RWPE1 (cell line): Measurements from ENCODE around the gene MAP1B.

ENCODE experiments used
- CTCF ChIA-PET: fragments of 350-600 bp; sonication (Branson Sonifier 250); formaldehyde crosslinking; extraction: SDS; loops from one replicate; lab custom pipeline; 2021; lab: Yijun Ruan, JAX
- POLR2A ChIA-PET: fragments of 400-600 bp; formaldehyde crosslinking; extraction: SDS; loops from one replicate; lab custom pipeline; 2020; ENCODE audit warnings: antibody characterized with exemption; ENCODE audit not compliant: low non-redundant PET; lab: Yijun Ruan, JAX
- DNase-seq: peaks from one replicate; pipeline ENCODE4 v3.0.0; 2012; ENCODE audit warnings: low spot score
- H3K27ac ChIP-seq: fragments of 450-650 bp; 2 replicates; pipeline ENCODE4 v1.5.1; 2017
- CTCF ChIP-seq: fragments of 450-650 bp; conservative IDR thresholded peaks from 2 replicates; pipeline ENCODE4 v1.5.1; 2017; ENCODE audit warnings: low read depth, mild to moderate bottlenecking

MAP1B gene

DNA sequence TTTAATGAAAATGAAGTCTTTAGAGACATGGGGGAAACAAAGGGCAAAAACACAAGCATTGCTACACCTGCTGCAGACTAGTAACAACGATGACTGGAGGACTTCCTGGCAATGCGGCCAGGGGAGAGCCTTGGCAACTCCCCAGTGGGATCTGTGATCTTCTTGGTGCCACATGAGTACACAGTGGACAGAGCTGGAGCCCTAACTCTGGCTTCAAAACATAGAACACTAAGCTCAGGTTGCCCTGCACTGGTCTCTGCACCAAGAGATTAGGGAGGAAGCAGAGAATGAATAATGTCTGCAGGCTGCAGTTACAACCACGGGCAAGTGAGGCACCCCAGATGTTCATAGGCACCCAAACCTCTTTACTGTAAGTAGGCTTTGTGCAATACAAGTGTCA is 121.7 kb downstream of the MAP1B start:
- DNase-seq, result no peak
- no peak overlapping the region for H3K27ac ChIP-seq
- POLR2A ChIA-PET, result interaction anchor here (0.7 kb wide), 1 partner anchor 96 kb away, joined by 3 read pairs; no protein-coding TSS in a partner anchor
- CTCF ChIA-PET, result no interaction called here
- TF ChIP-seq CTCF, result no peak

DNA sequence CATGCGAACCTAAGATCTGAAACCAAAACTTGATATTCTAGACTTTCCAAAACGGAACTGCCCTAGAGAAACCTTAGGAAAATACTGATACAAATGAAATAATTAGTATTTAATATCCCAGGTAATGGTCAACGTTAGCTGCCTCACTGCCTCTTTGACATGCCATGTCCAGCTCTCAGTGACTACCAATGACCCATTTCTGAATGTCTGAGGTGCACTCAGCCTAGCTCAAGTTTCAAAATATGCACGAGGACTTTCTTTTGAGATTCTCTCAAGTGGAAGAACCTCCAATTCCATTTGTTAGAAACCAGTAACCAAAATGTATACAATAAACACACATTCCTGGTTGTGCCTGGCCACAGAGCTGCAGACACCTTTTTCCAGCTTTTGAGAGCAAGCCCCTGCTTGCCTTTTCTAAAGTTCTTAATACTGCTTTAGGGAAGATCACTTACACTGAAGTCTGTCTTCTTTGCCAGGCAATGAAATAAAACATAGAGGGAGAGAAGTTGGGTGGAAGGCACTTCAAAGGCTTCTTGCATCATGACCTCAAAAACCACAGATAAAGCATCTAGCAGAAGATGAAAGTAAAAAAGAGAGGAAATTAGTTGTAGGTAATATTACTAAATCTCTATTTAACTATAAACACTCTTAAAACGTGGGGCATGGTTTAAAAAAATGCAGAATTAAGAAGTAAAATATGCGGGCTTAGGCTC is 124.9 kb downstream of the MAP1B start:
- POLR2A ChIA-PET, result no interaction called here
- H3K27ac ChIP-seq, result no peak overlapping the region
- CTCF ChIA-PET, result interaction anchor here (0.6 kb wide), 1 partner anchor 87 kb away, joined by 3 read pairs; no protein-coding TSS in a partner anchor
- no peak for DNase-seq
- no peak for TF ChIP-seq CTCF

- ChIA-PET POLR2A (no interaction called here), CTCF (interaction anchor here (0.7 kb wide), 1 partner anchor 19 kb away, joined by 3 read pairs; no protein-coding TSS in a partner anchor)
- TF ChIP-seq CTCF, result no peak
- H3K27ac ChIP-seq, result no peak overlapping the region
- no peak for DNase-seq
Observed at GRCh38 chr5:72232838-72233237, 125.6 kb downstream of the MAP1B start.

GRCh38 chr5:72233835-72234234 is 126.6 kb downstream of the MAP1B start:
- TF ChIP-seq CTCF, result no peak; the same call in 1 of the 2 replicates
- no peak overlapping the region for H3K27ac ChIP-seq
- ChIA-PET CTCF (interaction anchor here (0.7 to 1.2 kb wide), 2 partner anchors 11 to 18 kb away, joined by 3 read pairs; no protein-coding TSS in a partner anchor), POLR2A (no interaction called here)
- no peak for DNase-seq

DNA sequence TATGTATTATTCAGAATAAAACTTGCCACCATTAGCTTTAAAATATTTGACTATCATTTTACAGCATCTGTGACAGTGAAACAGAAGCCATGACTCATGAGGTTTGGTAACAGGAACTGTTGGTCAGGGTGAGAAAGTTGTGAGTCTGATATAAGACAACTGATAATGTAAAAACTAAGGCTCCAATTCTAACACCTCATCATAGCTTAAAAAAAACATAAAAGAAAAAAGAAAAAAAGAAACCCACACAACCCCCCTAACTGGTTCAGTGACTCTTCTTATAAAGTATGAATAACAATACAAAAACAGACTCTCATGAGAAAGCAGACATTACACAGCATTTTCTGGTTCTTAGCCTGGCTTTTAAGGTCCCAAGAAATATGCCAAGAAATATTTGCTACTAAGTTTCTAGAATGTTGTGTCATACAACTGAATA is 127.0 kb downstream of the MAP1B start:
- H3K27ac ChIP-seq, result no peak overlapping the region
- ChIA-PET POLR2A (no interaction called here), CTCF (interaction anchor here (0.7 to 1.2 kb wide), 3 partner anchors 11 to 25 kb away, joined by 3 to 4 read pairs (median 3); no protein-coding TSS in a partner anchor)
- TF ChIP-seq CTCF, result no peak
- DNase-seq, result peak; percentile 66

DNA sequence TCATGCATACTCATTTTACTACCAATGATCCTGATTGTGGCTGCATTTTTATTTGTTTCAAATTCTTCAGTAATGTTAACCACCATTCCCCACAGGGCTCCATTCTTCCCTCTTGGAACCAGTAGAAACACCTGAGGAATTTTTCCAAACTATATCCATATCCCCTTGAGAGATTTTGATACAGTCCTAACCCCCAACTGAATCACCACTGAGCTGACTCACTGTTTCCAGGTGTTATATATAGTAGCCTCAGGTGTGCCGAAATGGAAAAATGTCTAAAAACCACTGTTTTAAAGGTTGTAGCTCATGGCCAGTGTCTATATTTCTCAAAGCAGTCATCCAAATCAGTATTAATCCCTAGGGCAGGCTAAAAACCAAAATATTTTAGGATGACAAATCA is 127.6 kb downstream of the MAP1B start:
- POLR2A ChIA-PET, result no interaction called here
- DNase-seq, result peak; percentile 40
- CTCF ChIA-PET, result interaction anchor here (0.7 kb wide), 1 partner anchor 24 kb away, joined by 4 read pairs; no protein-coding TSS in a partner anchor
- H3K27ac ChIP-seq, result no peak overlapping the region
- TF ChIP-seq CTCF, result no peak
